Esophagus squamous epithelium (tissue), 4 donors: ENCODE data around the gene ARRB1.

ENCODE experiments used
- CTCF ChIP-seq, 6 experiments: fragments of 450-650 bp in 4 of 6; fragments of 200-600 bp in 2 of 6; sonication (generic) in 2 of 6; IDR thresholded peaks; one replicate each; pipeline ENCODE4 v1.5.1; 2016 to 2019; ENCODE audit warnings: antibody characterized with exemption in 6 of 6, mild to moderate bottlenecking in 4 of 6, moderate library complexity in 4 of 6
- POLR2A ChIP-seq, 4 donors: fragments of 450-650 bp; IDR thresholded peaks; one replicate each; pipeline ENCODE4 v1.6.1; 2017; ENCODE audit warnings: antibody characterized with exemption in 4 of 4, mild to moderate bottlenecking in 4 of 4, moderate library complexity in 3 of 4

- no peak for TF ChIP-seq POLR2A (IDR thresholded peaks at IDR 0.05)
- no peak for TF ChIP-seq CTCF (IDR thresholded peaks at IDR 0.05)
These were observed 78.6 kb downstream of the ARRB1 start for GRCh38 chr11:75272821-75273301.
